ENCODE measurements around the gene LDLRAD1. TPM values are rescaled to one million over a fixed set of nuclear protein-coding genes. Genes with fewer than 3 reads are reported as not detected.
A peak's percentile ranks its signal among the peaks of the same experiment; 100 is the strongest.

LDLRAD1 gene
- total RNA-seq, 1 experiment from 2014 or later: 0.30 TPM

GRCh38 chr1:53979712-53980450, 38.1 kb downstream of the LDLRAD1 start:
- Histone ChIP-seq H3K36me3 (ENCODE audit: control insufficient read depth in 1 of 2, insufficient read depth in 2 of 2, low read length in 2 of 2) (no peaks in the 10 kb centered on the region), H3K27ac (ENCODE audit: low read depth, low read length) (no peak overlapping the region), H3K4me1 (ENCODE audit: control insufficient read depth in 1 of 2, insufficient read depth in 2 of 2, low read length in 2 of 2) (peaks cover 7% of the 10 kb centered on the region in 2 experiments; a peak in 3 of 4 replicates), H3K9ac (ENCODE audit: low read length) (no peak overlapping the region), H3K27me3 (ENCODE audit: insufficient read depth, low read length) (no peaks in the 10 kb centered on the region), H3K9me3 (ENCODE audit: control insufficient read depth in 1 of 2, insufficient read depth in 1 of 2, low read depth in 1 of 2, low read length in 2 of 2) (no peaks in the 10 kb centered on the region), H3K79me2 (ENCODE audit: insufficient read depth, low read length) (no peaks in the 10 kb centered on the region), H3K4me3 (replicated peaks in 1 of 2; ENCODE audit: low read depth in 1 of 2, low read length in 2 of 2) (no peak overlapping the region), H3K9me2 (ENCODE audit: insufficient read depth) (no peaks in the 10 kb centered on the region), H3K4me2 (ENCODE audit: low read length) (no peak overlapping the region), H2AFZ (ENCODE audit: low read depth, low read length, poor library complexity, severe bottlenecking) (no peak overlapping the region), H4K20me1 (ENCODE audit: insufficient read depth) (no peaks in the 10 kb centered on the region)
- BruUV-seq (replicated peaks): no TSS peak
- DNase-seq (ENCODE audit: low read depth, low spot score) (no peak), ATAC-seq (0 out of 2 replicates have a peak, but pooled peaks have one; percentile 25)
- POLR2A ChIA-PET: no interaction called here
- CTCF ChIA-PET: no interaction called here
- intact Hi-C loops (cut with micrococcal nuclease): no loop called here
- no peak for TF ChIP-seq SIN3A (IDR thresholded peaks at IDR 0.05; ENCODE audit: low read depth)
- RAD21 ChIA-PET (ENCODE audit: low non-redundant PET in 1 of 2, low total read pairs in 2 of 2, uncharacterized antibody in 2 of 2, unreplicated experiment in 2 of 2): no interaction called here

DNA sequence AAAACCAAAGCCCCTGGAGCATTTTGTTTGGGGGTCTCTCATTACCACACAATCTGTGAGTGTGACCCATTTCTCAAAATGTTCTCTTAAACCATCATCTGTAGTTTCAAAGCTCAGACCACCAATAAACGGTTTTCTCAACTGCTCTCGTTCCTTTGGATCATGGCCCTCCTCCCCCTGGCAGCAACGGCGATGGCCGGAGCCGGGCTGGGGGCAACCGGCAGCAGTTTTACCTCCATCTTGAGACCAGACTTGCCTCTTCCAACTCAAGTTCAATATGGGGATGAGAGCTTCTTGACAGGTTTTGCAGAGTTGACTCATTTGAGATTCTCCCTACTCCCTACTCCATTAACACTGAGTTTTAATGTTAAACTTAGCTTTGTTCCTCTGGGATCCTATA, 42.1 kb downstream of the LDLRAD1 start:
- no peak overlapping the region for H3K27ac ChIP-seq (ENCODE audit: low read depth, low read length)
- POLR2A ChIA-PET: no interaction called here

More for the DNA sequence above, 42.1 kb downstream of the LDLRAD1 start:
- ChIA-PET CTCF (no interaction called here), RAD21 (ENCODE audit: low non-redundant PET in 1 of 2, low total read pairs in 2 of 2, uncharacterized antibody in 2 of 2, unreplicated experiment in 2 of 2) (no interaction called here)
- no peaks in the 10 kb centered on the region for H3K36me3 ChIP-seq (ENCODE audit: control insufficient read depth in 1 of 2, insufficient read depth in 2 of 2, low read length in 2 of 2)
- no peaks in the 10 kb centered on the region for H4K20me1 ChIP-seq (ENCODE audit: insufficient read depth)
- no peaks in the 10 kb centered on the region for H3K9me2 ChIP-seq (ENCODE audit: insufficient read depth)
- no peaks in the 10 kb centered on the region for H3K27me3 ChIP-seq (ENCODE audit: insufficient read depth, low read length)
- intact Hi-C loops (cut with micrococcal nuclease): no loop called here
- no peak overlapping the region for H3K4me2 ChIP-seq (ENCODE audit: low read length)
- H3K79me2 ChIP-seq (ENCODE audit: insufficient read depth, low read length): no peaks in the 10 kb centered on the region
- BruUV-seq (replicated peaks): no TSS peak
- DNase-seq (ENCODE audit: low read depth, low spot score) (no peak), ATAC-seq (no peak)
- TF ChIP-seq YY1 (IDR thresholded peaks at IDR 0.05; ENCODE audit: extremely low read depth, insufficient replicate concordance, low read depth, low read length) (no peak), ELF1 (IDR thresholded peaks at IDR 0.05; ENCODE audit: borderline replicate concordance, low read depth) (no peak), SIN3A (IDR thresholded peaks at IDR 0.05; ENCODE audit: low read depth) (no peak), ZBTB33 (IDR thresholded peaks at IDR 0.05; ENCODE audit: extremely low read depth, insufficient replicate concordance, low read length) (no peak), EZH2phosphoT487 (IDR thresholded peaks at IDR 0.05; ENCODE audit: borderline replicate concordance) (no peak), EZH2 (IDR thresholded peaks at IDR 0.05) (no peak), POLR2A (IDR thresholded peaks at IDR 0.05; ENCODE audit: borderline replicate concordance, extremely low read depth, insufficient read depth, insufficient read length) (no peak), FOSL1 (IDR thresholded peaks at IDR 0.05; ENCODE audit: low read depth) (no peak), SRF (IDR thresholded peaks at IDR 0.05; ENCODE audit: low read depth) (no peak), JUND (IDR thresholded peaks at IDR 0.05) (no peak), CEBPB (IDR thresholded peaks at IDR 0.05; ENCODE audit: low read depth) (no peak), SP1 (IDR thresholded peaks at IDR 0.05; ENCODE audit: low read depth) (no peak), EGR1 (IDR thresholded peaks at IDR 0.05; ENCODE audit: low read depth) (no peak), CBX3 (IDR thresholded peaks at IDR 0.05; ENCODE audit: low read depth) (no peak), TCF7L2 (IDR thresholded peaks at IDR 0.05; ENCODE audit: borderline replicate concordance, extremely low read depth, insufficient read depth, insufficient read length) (no peak)
- H3K4me1 ChIP-seq (ENCODE audit: control insufficient read depth in 1 of 2, insufficient read depth in 2 of 2, low read length in 2 of 2): no peaks in the 10 kb centered on the region
- H2AFZ ChIP-seq (ENCODE audit: low read depth, low read length, poor library complexity, severe bottlenecking): no peak overlapping the region
- no peaks in the 10 kb centered on the region for H3K9me3 ChIP-seq (ENCODE audit: control insufficient read depth in 1 of 2, insufficient read depth in 1 of 2, low read depth in 1 of 2, low read length in 2 of 2)
- H3K9ac ChIP-seq (ENCODE audit: low read length): no peak overlapping the region
- no peak overlapping the region for H3K4me3 ChIP-seq (replicated peaks in 1 of 2; ENCODE audit: low read depth in 1 of 2, low read length in 2 of 2)

Data from HCT116 (cell line).